Suprapubic skin (tissue), 4 donors: ENCODE results near the gene CPD. TPM values are rescaled to one million over a fixed set of nuclear protein-coding genes. Genes with fewer than 3 reads are reported as not detected.
"Not testable (repeated sequence)": the region's sequence is repeated elsewhere in the genome, so short reads cannot be mapped to it uniquely, and the experiment has no call there.

Source experiments
- DNase-seq, 2 donors: peaks; one replicate each; pipeline ENCODE4 v3.0.0-alpha.2; 2019; ENCODE audit warnings: low spot score in 2 of 2
- H3K27ac ChIP-seq: fragments of 200-600 bp; sonication (generic); one replicate; pipeline ENCODE4 v1.5.1; 2019
- H3K27me3 ChIP-seq: fragments of 200-600 bp; sonication (generic); one replicate; pipeline ENCODE4 v1.5.1; 2019
- H3K36me3 ChIP-seq: fragments of 200-600 bp; sonication (generic); one replicate; pipeline ENCODE4 v1.5.1; 2019
- H3K4me1 ChIP-seq: fragments of 200-600 bp; sonication (generic); one replicate; pipeline ENCODE4 v1.5.1; 2019
- H3K4me3 ChIP-seq: fragments of 200-600 bp; sonication (generic); one replicate; pipeline ENCODE4 v1.5.1; 2019; ENCODE audit warnings: mild to moderate bottlenecking
- H3K9me3 ChIP-seq: fragments of 200-600 bp; sonication (generic); one replicate; pipeline ENCODE4 v1.5.1; 2019
- CTCF ChIP-seq, 2 donors: fragments of 200-600 bp in 1 of 2; fragments of 450-650 bp in 1 of 2; sonication (generic) in 1 of 2; IDR thresholded peaks; one replicate each; pipeline ENCODE4 v1.5.1; 2016 to 2019; ENCODE audit warnings: antibody characterized with exemption in 2 of 2, mild to moderate bottlenecking in 1 of 2, moderate library complexity in 1 of 2
- EP300 ChIP-seq: sonication (generic); formaldehyde crosslinking; IDR thresholded peaks from one replicate; pipeline ENCODE4 v1.6.1; 2017; ENCODE audit warnings: antibody characterized with exemption
- POLR2A ChIP-seq, 2 donors: fragments of 450-650 bp; IDR thresholded peaks; one replicate each; pipeline ENCODE4 v1.6.1; 2017; ENCODE audit warnings: antibody characterized with exemption in 2 of 2, mild to moderate bottlenecking in 2 of 2, moderate library complexity in 2 of 2
- POLR2AphosphoS5 ChIP-seq, 3 donors: sonication (generic); formaldehyde crosslinking; IDR thresholded peaks; one replicate each; pipeline ENCODE4 v1.6.1; 2017; ENCODE audit warnings: antibody characterized with exemption in 3 of 3
- WGBS: methylation state at CpG from one replicate; pipeline ENCODE4 v1.1.5; 2018; 5-methylcytosine and 5-hydroxymethylcytosine counted together
- total RNA-seq, 4 donors: library from RNA; depleted of rRNA; stranded (reverse); fragments of >200 nt; gene quantifications; one replicate each; pipeline ENCODE4 v1.1.0, GENCODE V29; 2016

CPD gene
- total RNA-seq, 4 donors from 2014 or later, result 38.9 to 60.5 (median 49.4) TPM

GRCh38 chr17:30414486-30414885 is 35.8 kb downstream of the CPD start:
- 89% methylated on average over 4 of the region's 4 CpGs for WGBS
- Histone ChIP-seq H3K4me1 (no peaks in the 10 kb centered on the region), H3K36me3 (no peaks in the 10 kb centered on the region), H3K27me3 (no peaks in the 10 kb centered on the region), H3K4me3 (no peak overlapping the region), H3K27ac (no peak overlapping the region), H3K9me3 (no peaks in the 10 kb centered on the region)
- DNase-seq, result no peak
- TF ChIP-seq CTCF (IDR thresholded peaks at IDR 0.05), result no peak

- TF ChIP-seq POLR2AphosphoS5 (IDR thresholded peaks at IDR 0.05) (no peak), EP300 (no peak), CTCF (IDR thresholded peaks at IDR 0.05) (no peak), POLR2A (IDR thresholded peaks at IDR 0.05) (no peak)
- H3K27ac ChIP-seq, result no peak overlapping the region
- H3K4me3 ChIP-seq, result no peak overlapping the region
- DNase-seq, result no peak
- H3K27me3 ChIP-seq, result no peaks in the 10 kb centered on the region
- no peaks in the 10 kb centered on the region for H3K36me3 ChIP-seq
- H3K9me3 ChIP-seq, result no peaks in the 10 kb centered on the region
- no peaks in the 10 kb centered on the region for H3K4me1 ChIP-seq
These were observed 36.8 kb downstream of the CPD start for GRCh38 chr17:30415491-30415890.

- DNase-seq, H3K4me1 ChIP-seq, H3K9me3 ChIP-seq, H3K4me3 ChIP-seq, H3K27ac ChIP-seq, H3K27me3 ChIP-seq: not testable (repeated sequence)
- WGBS, result 100% methylated on average over 1 of the region's 1 CpG
- H3K36me3 ChIP-seq, result peaks cover 14% of the 10 kb centered on the region
These were observed 39.3 kb downstream of the CPD start for GRCh38 chr17:30418070-30418469.

- 90% methylated on average over 4 of the region's 4 CpGs for WGBS
- Histone ChIP-seq H3K36me3 (peaks cover 22% of the 10 kb centered on the region), H3K27me3 (no peaks in the 10 kb centered on the region), H3K9me3 (no peaks in the 10 kb centered on the region), H3K4me1 (no peaks in the 10 kb centered on the region), H3K27ac (no peak overlapping the region), H3K4me3 (no peak overlapping the region)
- no peak for TF ChIP-seq POLR2AphosphoS5 (IDR thresholded peaks at IDR 0.05)
- TF ChIP-seq CTCF (IDR thresholded peaks at IDR 0.05), result no peak
- DNase-seq, result no peak
These were observed 42.9 kb downstream of the CPD start for GRCh38 chr17:30421592-30421991.

GRCh38 chr17:30422171-30422570 is 43.4 kb downstream of the CPD start:
- Histone ChIP-seq H3K9me3 (no peaks in the 10 kb centered on the region), H3K27me3 (no peaks in the 10 kb centered on the region), H3K4me1 (no peaks in the 10 kb centered on the region), H3K36me3 (peaks cover 22% of the 10 kb centered on the region), H3K4me3 (no peak overlapping the region), H3K27ac (no peak overlapping the region)
- DNase-seq, result no peak
- TF ChIP-seq POLR2A (IDR thresholded peaks at IDR 0.05) (no peak), CTCF (IDR thresholded peaks at IDR 0.05) (no peak), EP300 (no peak), POLR2AphosphoS5 (IDR thresholded peaks at IDR 0.05) (no peak)

- no peak overlapping the region for H3K4me3 ChIP-seq
- no peak for TF ChIP-seq POLR2A (IDR thresholded peaks at IDR 0.05)
- no peak for TF ChIP-seq EP300
- no peak for TF ChIP-seq CTCF (IDR thresholded peaks at IDR 0.05)
- TF ChIP-seq POLR2AphosphoS5 (IDR thresholded peaks at IDR 0.05), result no peak
- 95% methylated on average over 2 of the region's 2 CpGs for WGBS
- H3K27ac ChIP-seq, result no peak overlapping the region
- DNase-seq, result no peak
- H3K36me3 ChIP-seq, result peaks cover 22% of the 10 kb centered on the region
- H3K4me1 ChIP-seq, result no peaks in the 10 kb centered on the region
- no peaks in the 10 kb centered on the region for H3K9me3 ChIP-seq
- no peaks in the 10 kb centered on the region for H3K27me3 ChIP-seq
These were observed 45.7 kb downstream of the CPD start for GRCh38 chr17:30424471-30424870.
